Naive thymus-derived CD4-positive, alpha-beta T cell (primary cell): ENCODE measurements around the gene WBP1L. TPM values are rescaled to one million over a fixed set of nuclear protein-coding genes. Genes with fewer than 3 reads are reported as not detected.

ENCODE experiments used
- ATAC-seq: fragments of 150-1000 bp; cut with Tn5 transposase; 2 replicates; pipeline ENCODE4 v1.10.0; 2021; ENCODE audit warnings: mild to moderate bottlenecking, moderate library complexity
- CTCF ChIA-PET: fragments of 350-600 bp; sonication (Branson Sonifier 250); formaldehyde crosslinking; loops from one replicate; lab custom pipeline; 2021; ENCODE audit warnings: antibody characterized with exemption; lab: Charles Lee
- POLR2A ChIA-PET: fragments of 350-600 bp; sonication (Branson Sonifier 250); formaldehyde crosslinking; loops from one replicate; lab custom pipeline; 2021; ENCODE audit warnings: antibody characterized with exemption, inconsistent platforms; lab: Charles Lee
- DNase-seq, 9 donors: peaks; one replicate each; pipeline versions ENCODE4 v3.0.0 to v3.0.0-alpha.2; 2020 to 2022; ENCODE audit warnings: mixed read lengths in 1 of 9
- H3K27ac ChIP-seq: one replicate; pipeline ENCODE4 v1.7.0; 2013; ENCODE audit warnings: mild to moderate bottlenecking, low read depth, low read length, moderate library complexity
- H3K27me3 ChIP-seq, 2 donors: one replicate each; pipeline ENCODE4 v1.7.0; 2013; ENCODE audit warnings: low read length in 2 of 2, mild to moderate bottlenecking in 2 of 2, moderate library complexity in 2 of 2; ENCODE audit not compliant: control insufficient read depth in 2 of 2, insufficient read depth in 2 of 2
- H3K36me3 ChIP-seq, 3 experiments: 1 replicate in 2 of 3; 2 replicates in 1 of 3; pipeline ENCODE4 v1.7.0; 2013; ENCODE audit warnings: low read length in 3 of 3, mild to moderate bottlenecking in 3 of 3, moderate library complexity in 1 of 3; ENCODE audit not compliant: insufficient read depth in 3 of 3, control insufficient read depth in 2 of 3
- H3K4me1 ChIP-seq, 2 donors: one replicate each; pipeline ENCODE4 v1.7.0; 2013; ENCODE audit warnings: low read length in 2 of 2, mild to moderate bottlenecking in 2 of 2, moderate library complexity in 1 of 2; ENCODE audit not compliant: control insufficient read depth in 2 of 2, insufficient read depth in 2 of 2
- H3K4me3 ChIP-seq: 2 replicates; pipeline ENCODE4 v1.7.0; 2013; ENCODE audit warnings: mild to moderate bottlenecking, low read length
- H3K9me3 ChIP-seq, 3 experiments: 1 replicate in 2 of 3; 2 replicates in 1 of 3; pipeline ENCODE4 v1.7.0; 2013; ENCODE audit warnings: low read length in 3 of 3; ENCODE audit not compliant: control insufficient read depth in 2 of 3
- H3K27ac Mint-ChIP-seq, 9 donors: one replicate each; pipeline ENCODE4 v1.8.0; 2020 to 2022; ENCODE audit warnings: mixed read lengths in 9 of 9, mild to moderate bottlenecking in 8 of 9, moderate library complexity in 5 of 9, inconsistent platforms in 2 of 9
- H3K27me3 Mint-ChIP-seq, 5 donors: one replicate each; pipeline ENCODE4 v1.8.0; 2021 to 2022; ENCODE audit warnings: mixed read lengths in 5 of 5, mild to moderate bottlenecking in 1 of 5
- H3K36me3 Mint-ChIP-seq, 5 donors: one replicate each; pipeline ENCODE4 v1.8.0; 2020 to 2022; ENCODE audit warnings: mixed read lengths in 5 of 5, mild to moderate bottlenecking in 3 of 5, inconsistent platforms in 1 of 5
- H3K4me1 Mint-ChIP-seq, 7 donors: one replicate each; pipeline ENCODE4 v1.8.0; 2020 to 2022; ENCODE audit warnings: mixed read lengths in 7 of 7, mild to moderate bottlenecking in 3 of 7, inconsistent platforms in 1 of 7
- H3K4me3 Mint-ChIP-seq, 10 donors: one replicate each; pipeline ENCODE4 v1.8.0; 2020 to 2022; ENCODE audit warnings: mild to moderate bottlenecking in 10 of 10, mixed read lengths in 10 of 10, moderate library complexity in 6 of 10, inconsistent platforms in 2 of 10
- H3K9me3 Mint-ChIP-seq, 11 donors: one replicate each; pipeline ENCODE4 v1.8.0; 2020 to 2022; ENCODE audit warnings: mixed read lengths in 11 of 11, mild to moderate bottlenecking in 4 of 11, inconsistent platforms in 1 of 11, moderate library complexity in 1 of 11
- intact Hi-C, 2 donors: fragments of 100-400 bp; cut with micrococcal nuclease; formaldehyde crosslinking; loops; one replicate each; pipeline ENCODE4 v1.15.1; 2023
- polyA plus RNA-seq, 2 donors: library from polyadenylated mRNA; unstranded; fragments of 300-500 nt; fragmentation: Illumina TruSeq; gene quantifications; one replicate each; pipeline ENCODE4 v1.2.3, GENCODE V29; 2021
- total RNA-seq, 6 experiments: library from RNA in 5 of 6; stranded (reverse) in 5 of 6; gene quantifications; 1 replicate in 5 of 6; 2 replicates in 1 of 6; pipeline ENCODE4 v1.2.3 and lab custom pipeline; 2021 to 2026

The WBP1L gene
- total and polyA plus RNA-seq, 7 experiments from 2014 or later, result 19.4 to 37.9 (median 30.3) TPM

GRCh38 chr10:102863660-102864059 is 119.9 kb downstream of the WBP1L start:
- intact Hi-C loops, result no loop called here
- Mint-ChIP-seq H3K9me3 (no peaks in the 10 kb centered on the region), H3K4me3 (no peak overlapping the region), H3K36me3 (peaks cover 4 to 48% (median 27%) of the 10 kb centered on the region in 5 donors), H3K27me3 (peaks cover under 1% of the 10 kb centered on the region in 5 donors), H3K27ac (no peak overlapping the region), H3K4me1 (peaks cover 0 to 6% (median under 1%) of the 10 kb centered on the region in 7 donors)
- no peak overlapping the region for H3K27ac ChIP-seq
- DNase-seq (no peak), ATAC-seq (no peak)
- no peak overlapping the region for H3K4me3 ChIP-seq
- H3K36me3 ChIP-seq, result peaks cover 6 to 26% (median 11%) of the 10 kb centered on the region in 3 experiments
- ChIA-PET CTCF (interaction anchor here (0.6 to 0.7 kb wide), 2 partner anchors 41 to 207 kb away, joined by 3 read pairs; no protein-coding TSS in a partner anchor), POLR2A (no interaction called here)
- no peaks in the 10 kb centered on the region for H3K9me3 ChIP-seq
- no peaks in the 10 kb centered on the region for H3K4me1 ChIP-seq
- no peaks in the 10 kb centered on the region for H3K27me3 ChIP-seq

DNA sequence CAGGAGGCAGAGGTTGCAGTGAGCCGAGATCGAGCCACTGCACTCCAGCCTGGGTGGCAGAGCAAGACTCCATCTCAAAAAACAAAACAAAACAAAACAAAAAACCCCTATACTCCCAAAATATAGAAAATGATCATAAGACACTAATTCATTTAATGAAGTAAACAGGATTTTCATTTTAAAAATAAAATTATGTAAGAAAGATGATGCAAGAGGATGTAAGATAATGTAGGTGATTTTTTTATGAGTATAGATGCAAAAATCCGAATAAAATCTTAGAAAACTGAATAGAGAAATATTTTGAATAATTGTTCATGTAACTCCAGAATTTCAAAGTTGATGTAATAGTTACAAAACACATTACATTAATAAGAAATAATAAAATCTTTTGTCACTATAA is 121.9 kb downstream of the WBP1L start:
- Histone ChIP-seq H3K9me3 (no peaks in the 10 kb centered on the region), H3K36me3 (peaks cover 6 to 18% (median 8%) of the 10 kb centered on the region in 3 experiments), H3K4me1 (peaks cover 0 to 4% of the 10 kb centered on the region in 2 donors), H3K27ac (no peak overlapping the region), H3K27me3 (peaks cover 0 to 3% of the 10 kb centered on the region in 2 donors), H3K4me3 (no peak overlapping the region)
- Mint-ChIP-seq H3K4me3 (no peak overlapping the region), H3K36me3 (peaks cover 4 to 38% (median 19%) of the 10 kb centered on the region in 5 donors), H3K4me1 (peaks cover 5 to 18% (median 9%) of the 10 kb centered on the region in 7 donors), H3K27me3 (peaks cover 16 to 19% (median 18%) of the 10 kb centered on the region in 5 donors), H3K9me3 (no peaks in the 10 kb centered on the region), H3K27ac (no peak overlapping the region)
- intact Hi-C loops, result no loop called here
- ATAC-seq (no peak), DNase-seq (no peak)
- ChIA-PET POLR2A (no interaction called here), CTCF (no interaction called here)

Other genes with a start within 250 kb of the WBP1L start
- 10 to 100 TPM; 47.5 to 69.4 (median 58.9) TPM for gene ACTR1A, start 241.2 kb upstream of the WBP1L start, total RNA-seq
- 10 to 100 TPM; 49.8 to 66.0 TPM for gene ACTR1A, start 241.2 kb upstream of the WBP1L start, polyA plus RNA-seq
- gene SUFU, start 240.0 kb upstream of the WBP1L start, total RNA-seq, result 10 to 100 TPM; 10.7 to 17.5 (median 16.1) TPM
- 10 to 100 TPM in 1 of 2 donors, 1 to 10 TPM in 1; 2.9 to 10.8 TPM for gene SUFU, start 240.0 kb upstream of the WBP1L start, polyA plus RNA-seq
- gene TRIM8, start 99.5 kb upstream of the WBP1L start, total RNA-seq, result 10 to 100 TPM; 55.2 to 88.7 (median 59.1) TPM
- 10 to 100 TPM; 23.9 to 50.5 TPM for gene TRIM8, start 99.5 kb upstream of the WBP1L start, polyA plus RNA-seq
- gene ARL3, start 29.6 kb upstream of the WBP1L start, total RNA-seq, result 1 to 10 TPM; 1.3 to 5.1 (median 2.9) TPM
- 1 to 10 TPM; 2.2 to 3.4 TPM for gene ARL3, start 29.6 kb upstream of the WBP1L start, polyA plus RNA-seq
- 10 to 100 TPM; 11.6 to 32.1 (median 26.8) TPM for gene SFXN2, start 29.3 kb upstream of the WBP1L start, total RNA-seq
- gene SFXN2, start 29.3 kb upstream of the WBP1L start, polyA plus RNA-seq, result 10 to 100 TPM; 11.4 to 17.5 TPM
- not detected for gene CYP17A1, start 93.5 kb downstream of the WBP1L start, total RNA-seq
- gene CYP17A1, start 93.5 kb downstream of the WBP1L start, polyA plus RNA-seq, result not detected
- 10 to 100 TPM; 11.6 to 20.2 (median 13.3) TPM for gene BORCS7, start 110.3 kb downstream of the WBP1L start, total RNA-seq
- gene BORCS7, start 110.3 kb downstream of the WBP1L start, polyA plus RNA-seq, result 10 to 100 TPM; 30.0 to 56.5 TPM
- 1 to 10 TPM in 4 of 5 experiments, under 1 TPM in 1; 0.39 to 3.7 (median 2.1) TPM for gene AS3MT, start 125.5 kb downstream of the WBP1L start, total RNA-seq
- under 1 TPM in 1 of 2 donors, not detected in 1; 0.08 TPM for gene AS3MT, start 125.5 kb downstream of the WBP1L start, polyA plus RNA-seq
- 10 to 100 TPM in 3 of 5 experiments, 1 to 10 TPM in 2; 9.3 to 17.5 (median 12.0) TPM for gene CNNM2, start 174.3 kb downstream of the WBP1L start, total RNA-seq
- gene CNNM2, start 174.3 kb downstream of the WBP1L start, polyA plus RNA-seq, result 1 to 10 TPM; 4.3 to 6.7 TPM